HepG2 (cell line): ENCODE results near the gene AFF4. TPM values are rescaled to one million over a fixed set of nuclear protein-coding genes. Genes with fewer than 3 reads are reported as not detected.

Experiments used
- ADNP ChIP-seq: sonication (generic); formaldehyde crosslinking; IDR thresholded peaks from 2 replicates; pipeline ENCODE4 v1.4.0; 2020; ENCODE audit warnings: missing genetic modification reagents
- FIP1L1 ChIP-seq: fragments of 200-400 bp; formaldehyde crosslinking; IDR thresholded peaks from 2 replicates; pipeline ENCODE4 v1.6.1; 2018; ENCODE audit warnings: low read depth, mild to moderate bottlenecking, low read length, moderate library complexity, borderline replicate concordance; ENCODE audit not compliant: insufficient read depth
- FOSL2 ChIP-seq: sonication (generic); formaldehyde crosslinking; IDR thresholded peaks from 2 replicates; pipeline ENCODE4 v1.4.0; 2020; ENCODE audit warnings: missing genetic modification reagents
- FOXK2 ChIP-seq: fragments of 450-650 bp; IDR thresholded peaks from 2 replicates; pipeline ENCODE4 v1.6.1; 2016
- GABPA ChIP-seq, 2 experiments: IDR thresholded peaks; 2 replicates each; pipeline ENCODE4 v1.6.1; 2011 to 2016; ENCODE audit warnings: low read depth in 2 of 2, low read length in 1 of 2, missing biosample characterization in 1 of 2, missing genetic modification characterization in 1 of 2
- HMGA1 ChIP-seq: sonication (generic); formaldehyde crosslinking; conservative IDR thresholded peaks from 2 replicates; pipeline ENCODE4 v1.4.0; 2020; ENCODE audit warnings: missing genetic modification reagents
- HNRNPH1 ChIP-seq: fragments of 200-400 bp; formaldehyde crosslinking; optimal IDR thresholded peaks from 2 replicates; pipeline ENCODE3; 2017; ENCODE audit warnings: mild to moderate bottlenecking, low read depth, low read length
- HOXA7 ChIP-seq: sonication (generic); formaldehyde crosslinking; IDR thresholded peaks from 2 replicates; pipeline ENCODE4 v1.8.1; 2022; ENCODE audit warnings: mild to moderate bottlenecking, missing genetic modification reagents, moderate library complexity
- MATR3 ChIP-seq: sonication (generic); formaldehyde crosslinking; IDR thresholded peaks from 2 replicates; pipeline ENCODE4 v1.4.0; 2020; ENCODE audit warnings: missing genetic modification reagents
- NFE2L1 ChIP-seq: sonication (generic); formaldehyde crosslinking; IDR thresholded peaks from 2 replicates; pipeline ENCODE4 v1.4.0; 2020; ENCODE audit warnings: missing genetic modification reagents, mild to moderate bottlenecking, borderline replicate concordance
- ZNF333 ChIP-seq: sonication (generic); formaldehyde crosslinking; IDR thresholded peaks from 2 replicates; pipeline ENCODE4 v1.4.0; 2020; ENCODE audit warnings: mild to moderate bottlenecking, missing genetic modification reagents, borderline replicate concordance
- ZNF468 ChIP-seq: sonication (generic); formaldehyde crosslinking; IDR thresholded peaks from 2 replicates; pipeline ENCODE4 v1.8.0; 2022; ENCODE audit warnings: mild to moderate bottlenecking, moderate library complexity, missing genetic modification reagents
- ZNF790 ChIP-seq: sonication (generic); formaldehyde crosslinking; IDR thresholded peaks from 2 replicates; pipeline ENCODE4 v1.8.0; 2022; ENCODE audit warnings: missing genetic modification reagents, mild to moderate bottlenecking, borderline replicate concordance
- polyA plus RNA-seq, 8 experiments: library from polyadenylated mRNA; depleted of rRNA in 3 of 8; stranded (reverse) in 7 of 8; unstranded in 1 of 8; fragments of >200 nt; fragmentation: Illumina TruSeq in 4 of 8; extraction: Trizol in 4 of 8; gene quantifications; 2 replicates each; pipeline versions ENCODE4 v1.2.1 to v1.2.3, GENCODE V29; 2011 to 2016; ENCODE audit warnings: low read depth in 4 of 8, missing spikeins in 1 of 8, mixed read lengths in 1 of 8; ENCODE audit not compliant: insufficient read depth in 1 of 8
- total RNA-seq, 5 experiments: library from RNA; depleted of rRNA; stranded (reverse); fragments of >200 nt; fragmentation: Illumina TruSeq; extraction: Trizol; gene quantifications; 2 replicates each; pipeline ENCODE4 v1.2.3, GENCODE V29; 2016; ENCODE audit warnings: low read depth in 1 of 5
- TF ChIP-seq, protein P1 (sequence below): sonication (generic); formaldehyde crosslinking; IDR thresholded peaks from 2 replicates; pipeline ENCODE4 v1.5.0; 2020; ENCODE audit warnings: missing genetic modification reagents
- TF ChIP-seq, protein P2 (sequence below): sonication (generic); formaldehyde crosslinking; IDR thresholded peaks from 2 replicates; pipeline ENCODE4 v1.5.1; 2020; ENCODE audit warnings: mild to moderate bottlenecking, missing genetic modification reagents, moderate library complexity
- TF ChIP-seq, protein P3 (sequence below): sonication (generic); formaldehyde crosslinking; IDR thresholded peaks from 2 replicates; pipeline ENCODE4 v1.4.0; 2020; ENCODE audit warnings: missing genetic modification reagents
- TF ChIP-seq, protein P4 (sequence below): sonication (generic); formaldehyde crosslinking; conservative IDR thresholded peaks from 2 replicates; pipeline ENCODE4 v1.4.0; 2020; ENCODE audit warnings: missing genetic modification reagents
- TF ChIP-seq, protein P5 (sequence below): sonication (generic); formaldehyde crosslinking; IDR thresholded peaks from 2 replicates; pipeline ENCODE4 v1.4.0; 2020; ENCODE audit warnings: mild to moderate bottlenecking, missing genetic modification reagents

The AFF4 gene
- total and polyA plus RNA-seq, 2 of the 13 experiments (the other 11 are each of a cell fraction or from before 2014, with no cell fraction given), result 22.1 to 25.5 TPM

DNA sequence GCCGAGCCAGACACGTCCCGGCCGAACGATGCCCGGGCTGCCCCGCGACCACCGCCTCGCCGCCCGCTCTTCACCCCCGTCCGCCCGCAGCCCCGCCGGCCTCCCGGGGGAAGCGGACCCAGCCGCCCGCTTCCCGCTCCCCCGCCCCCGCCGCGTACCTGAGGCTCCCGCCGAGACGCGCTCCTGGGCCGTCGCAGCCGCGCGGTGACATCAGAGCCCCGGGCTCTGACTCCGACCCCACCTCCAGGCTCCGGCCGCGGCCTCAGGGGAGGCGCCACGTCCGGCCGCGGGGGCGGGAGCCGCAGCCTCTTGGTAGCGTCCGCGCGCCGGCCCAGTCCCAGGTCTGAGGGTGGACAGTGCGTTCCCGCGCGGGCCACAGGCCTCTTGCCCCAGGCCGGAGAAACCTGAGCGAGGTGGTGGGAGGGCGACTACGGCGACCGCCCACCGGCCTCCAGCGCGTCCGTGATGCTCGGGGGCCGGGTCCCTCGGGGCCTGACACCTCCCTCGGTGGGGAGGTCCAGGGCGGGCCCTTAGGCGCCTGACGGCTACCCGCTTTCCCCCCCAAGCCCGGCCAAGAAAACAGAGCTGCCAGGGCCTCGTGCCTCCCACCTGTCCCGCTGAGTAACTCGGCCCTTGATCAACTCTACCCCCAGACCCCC is 132.9 kb downstream of the AFF4 start, which contains the start of gene SHROOM1 (continued):
- TF ChIP-seq, protein P1, sequence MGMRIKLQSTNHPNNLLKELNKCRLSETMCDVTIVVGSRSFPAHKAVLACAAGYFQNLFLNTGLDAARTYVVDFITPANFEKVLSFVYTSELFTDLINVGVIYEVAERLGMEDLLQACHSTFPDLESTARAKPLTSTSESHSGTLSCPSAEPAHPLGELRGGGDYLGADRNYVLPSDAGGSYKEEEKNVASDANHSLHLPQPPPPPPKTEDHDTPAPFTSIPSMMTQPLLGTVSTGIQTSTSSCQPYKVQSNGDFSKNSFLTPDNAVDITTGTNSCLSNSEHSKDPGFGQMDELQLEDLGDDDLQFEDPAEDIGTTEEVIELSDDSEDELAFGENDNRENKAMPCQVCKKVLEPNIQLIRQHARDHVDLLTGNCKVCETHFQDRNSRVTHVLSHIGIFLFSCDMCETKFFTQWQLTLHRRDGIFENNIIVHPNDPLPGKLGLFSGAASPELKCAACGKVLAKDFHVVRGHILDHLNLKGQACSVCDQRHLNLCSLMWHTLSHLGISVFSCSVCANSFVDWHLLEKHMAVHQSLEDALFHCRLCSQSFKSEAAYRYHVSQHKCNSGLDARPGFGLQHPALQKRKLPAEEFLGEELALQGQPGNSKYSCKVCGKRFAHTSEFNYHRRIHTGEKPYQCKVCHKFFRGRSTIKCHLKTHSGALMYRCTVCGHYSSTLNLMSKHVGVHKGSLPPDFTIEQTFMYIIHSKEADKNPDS, result peak; percentile 41; the same call in 1 of the 2 replicates
- TF ChIP-seq GABPA (IDR thresholded peaks at IDR 0.05; ENCODE audit: low read depth, low read length), result no peak
- TF ChIP-seq GABPA (CRISPR knock-in tag; IDR thresholded peaks at IDR 0.05; ENCODE audit: low read depth), result no peak
- TF ChIP-seq ZNF790 (CRISPR knock-in tag), result no peak; the same call in 1 of the 2 replicates
- TF ChIP-seq, protein P2, sequence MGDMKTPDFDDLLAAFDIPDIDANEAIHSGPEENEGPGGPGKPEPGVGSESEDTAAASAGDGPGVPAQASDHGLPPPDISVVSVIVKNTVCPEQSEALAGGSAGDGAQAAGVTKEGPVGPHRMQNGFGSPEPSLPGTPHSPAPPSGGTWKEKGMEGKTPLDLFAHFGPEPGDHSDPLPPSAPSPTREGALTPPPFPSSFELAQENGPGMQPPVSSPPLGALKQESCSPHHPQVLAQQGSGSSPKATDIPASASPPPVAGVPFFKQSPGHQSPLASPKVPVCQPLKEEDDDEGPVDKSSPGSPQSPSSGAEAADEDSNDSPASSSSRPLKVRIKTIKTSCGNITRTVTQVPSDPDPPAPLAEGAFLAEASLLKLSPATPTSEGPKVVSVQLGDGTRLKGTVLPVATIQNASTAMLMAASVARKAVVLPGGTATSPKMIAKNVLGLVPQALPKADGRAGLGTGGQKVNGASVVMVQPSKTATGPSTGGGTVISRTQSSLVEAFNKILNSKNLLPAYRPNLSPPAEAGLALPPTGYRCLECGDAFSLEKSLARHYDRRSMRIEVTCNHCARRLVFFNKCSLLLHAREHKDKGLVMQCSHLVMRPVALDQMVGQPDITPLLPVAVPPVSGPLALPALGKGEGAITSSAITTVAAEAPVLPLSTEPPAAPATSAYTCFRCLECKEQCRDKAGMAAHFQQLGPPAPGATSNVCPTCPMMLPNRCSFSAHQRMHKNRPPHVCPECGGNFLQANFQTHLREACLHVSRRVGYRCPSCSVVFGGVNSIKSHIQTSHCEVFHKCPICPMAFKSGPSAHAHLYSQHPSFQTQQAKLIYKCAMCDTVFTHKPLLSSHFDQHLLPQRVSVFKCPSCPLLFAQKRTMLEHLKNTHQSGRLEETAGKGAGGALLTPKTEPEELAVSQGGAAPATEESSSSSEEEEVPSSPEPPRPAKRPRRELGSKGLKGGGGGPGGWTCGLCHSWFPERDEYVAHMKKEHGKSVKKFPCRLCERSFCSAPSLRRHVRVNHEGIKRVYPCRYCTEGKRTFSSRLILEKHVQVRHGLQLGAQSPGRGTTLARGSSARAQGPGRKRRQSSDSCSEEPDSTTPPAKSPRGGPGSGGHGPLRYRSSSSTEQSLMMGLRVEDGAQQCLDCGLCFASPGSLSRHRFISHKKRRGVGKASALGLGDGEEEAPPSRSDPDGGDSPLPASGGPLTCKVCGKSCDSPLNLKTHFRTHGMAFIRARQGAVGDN (CRISPR knock-in tag), result peak; percentile 86
- TF ChIP-seq FIP1L1, result no peak
- peak; percentile 31; the same call in 1 of the 2 replicates for TF ChIP-seq FOSL2
- TF ChIP-seq MATR3, result no peak
- TF ChIP-seq HNRNPH1, result no peak
- TF ChIP-seq HMGA1 (CRISPR knock-in tag), result no peak
- no peak for TF ChIP-seq NFE2L1 (CRISPR knock-in tag)
- TF ChIP-seq, protein P3, sequence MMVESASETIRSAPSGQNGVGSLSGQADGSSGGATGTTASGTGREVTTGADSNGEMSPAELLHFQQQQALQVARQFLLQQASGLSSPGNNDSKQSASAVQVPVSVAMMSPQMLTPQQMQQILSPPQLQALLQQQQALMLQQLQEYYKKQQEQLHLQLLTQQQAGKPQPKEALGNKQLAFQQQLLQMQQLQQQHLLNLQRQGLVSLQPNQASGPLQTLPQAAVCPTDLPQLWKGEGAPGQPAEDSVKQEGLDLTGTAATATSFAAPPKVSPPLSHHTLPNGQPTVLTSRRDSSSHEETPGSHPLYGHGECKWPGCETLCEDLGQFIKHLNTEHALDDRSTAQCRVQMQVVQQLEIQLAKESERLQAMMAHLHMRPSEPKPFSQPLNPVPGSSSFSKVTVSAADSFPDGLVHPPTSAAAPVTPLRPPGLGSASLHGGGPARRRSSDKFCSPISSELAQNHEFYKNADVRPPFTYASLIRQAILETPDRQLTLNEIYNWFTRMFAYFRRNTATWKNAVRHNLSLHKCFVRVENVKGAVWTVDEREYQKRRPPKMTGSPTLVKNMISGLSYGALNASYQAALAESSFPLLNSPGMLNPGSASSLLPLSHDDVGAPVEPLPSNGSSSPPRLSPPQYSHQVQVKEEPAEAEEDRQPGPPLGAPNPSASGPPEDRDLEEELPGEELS, result no peak
- no peak for TF ChIP-seq ZNF468 (CRISPR knock-in tag)
- TF ChIP-seq, protein P4, sequence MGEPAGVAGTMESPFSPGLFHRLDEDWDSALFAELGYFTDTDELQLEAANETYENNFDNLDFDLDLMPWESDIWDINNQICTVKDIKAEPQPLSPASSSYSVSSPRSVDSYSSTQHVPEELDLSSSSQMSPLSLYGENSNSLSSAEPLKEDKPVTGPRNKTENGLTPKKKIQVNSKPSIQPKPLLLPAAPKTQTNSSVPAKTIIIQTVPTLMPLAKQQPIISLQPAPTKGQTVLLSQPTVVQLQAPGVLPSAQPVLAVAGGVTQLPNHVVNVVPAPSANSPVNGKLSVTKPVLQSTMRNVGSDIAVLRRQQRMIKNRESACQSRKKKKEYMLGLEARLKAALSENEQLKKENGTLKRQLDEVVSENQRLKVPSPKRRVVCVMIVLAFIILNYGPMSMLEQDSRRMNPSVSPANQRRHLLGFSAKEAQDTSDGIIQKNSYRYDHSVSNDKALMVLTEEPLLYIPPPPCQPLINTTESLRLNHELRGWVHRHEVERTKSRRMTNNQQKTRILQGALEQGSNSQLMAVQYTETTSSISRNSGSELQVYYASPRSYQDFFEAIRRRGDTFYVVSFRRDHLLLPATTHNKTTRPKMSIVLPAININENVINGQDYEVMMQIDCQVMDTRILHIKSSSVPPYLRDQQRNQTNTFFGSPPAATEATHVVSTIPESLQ (CRISPR knock-in tag), result no peak
- no peak for TF ChIP-seq ZNF333 (CRISPR knock-in tag)
- no peak for TF ChIP-seq FOXK2
- TF ChIP-seq, protein P5, sequence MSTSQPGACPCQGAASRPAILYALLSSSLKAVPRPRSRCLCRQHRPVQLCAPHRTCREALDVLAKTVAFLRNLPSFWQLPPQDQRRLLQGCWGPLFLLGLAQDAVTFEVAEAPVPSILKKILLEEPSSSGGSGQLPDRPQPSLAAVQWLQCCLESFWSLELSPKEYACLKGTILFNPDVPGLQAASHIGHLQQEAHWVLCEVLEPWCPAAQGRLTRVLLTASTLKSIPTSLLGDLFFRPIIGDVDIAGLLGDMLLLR, result no peak; the same call in 1 of the 2 replicates
- no peak for TF ChIP-seq ADNP
- no peak for TF ChIP-seq HOXA7 (CRISPR knock-in tag)
